DOHH2 (cell line): ENCODE measurements around the gene HERC3.

Experiments
- H3F3A ChIP-seq: fragments of 200-600 bp; sonication (generic), shearing (Covaris generic); 2 replicates; pipeline ENCODE4 v1.6.0; 2016; ENCODE audit warnings: antibody characterized with exemption, mild to moderate bottlenecking; ENCODE audit not compliant: control insufficient read depth, insufficient read depth
- H3K27ac ChIP-seq: fragments of 200-600 bp; sonication (generic); 2 replicates; pipeline ENCODE4 v1.5.1; 2014; ENCODE audit warnings: low read depth, mild to moderate bottlenecking, low read length, moderate library complexity
- H3K27me3 ChIP-seq: fragments of 200-600 bp; sonication (generic); 2 replicates; pipeline ENCODE4 v1.6.1; 2014; ENCODE audit warnings: mild to moderate bottlenecking, low read length, mixed read lengths; ENCODE audit not compliant: control insufficient read depth
- H3K36me3 ChIP-seq: fragments of 200-600 bp; sonication (generic); 2 replicates; pipeline ENCODE4 v1.6.1; 2014; ENCODE audit warnings: mild to moderate bottlenecking, low read length, moderate library complexity, mixed read lengths; ENCODE audit not compliant: control insufficient read depth
- H3K4me1 ChIP-seq: fragments of 200-600 bp; sonication (generic); 2 replicates; pipeline ENCODE4 v1.6.1; 2014; ENCODE audit warnings: mild to moderate bottlenecking, low read length, mixed read lengths; ENCODE audit not compliant: control insufficient read depth
- H3K4me2 ChIP-seq: fragments of 200-600 bp; sonication (generic); 2 replicates; pipeline ENCODE4 v1.6.0; 2014; ENCODE audit warnings: mild to moderate bottlenecking, low read length, moderate library complexity
- H3K4me3 ChIP-seq: fragments of 200-600 bp; sonication (generic); 2 replicates; pipeline ENCODE4 v1.5.1; 2014; ENCODE audit warnings: mild to moderate bottlenecking, low read length, mixed read lengths
- H3K79me2 ChIP-seq: fragments of 200-600 bp; sonication (generic); 2 replicates; pipeline ENCODE4 v1.6.1; 2014; ENCODE audit warnings: mild to moderate bottlenecking, low read length, mixed read lengths; ENCODE audit not compliant: control insufficient read depth
- H3K9me2 ChIP-seq: fragments of 200-600 bp; sonication (generic); replicated peaks from 2 replicates; pipeline ENCODE4 v1.6.1; 2014; ENCODE audit warnings: mild to moderate bottlenecking, low read length, mixed read lengths; ENCODE audit not compliant: control insufficient read depth
- H3K9me3 ChIP-seq: fragments of 200-600 bp; sonication (generic); 2 replicates; pipeline ENCODE4 v1.6.1; 2014; ENCODE audit warnings: antibody characterized with exemption, low read length, mixed read lengths; ENCODE audit not compliant: control insufficient read depth, insufficient read depth
- H4K20me1 ChIP-seq: fragments of 200-600 bp; sonication (generic); 2 replicates; pipeline ENCODE4 v1.6.0; 2014; ENCODE audit warnings: low read depth, mild to moderate bottlenecking, antibody characterized with exemption, low read length, moderate library complexity; ENCODE audit not compliant: control insufficient read depth, insufficient read depth
- EZH2phosphoT487 ChIP-seq: fragments of 200-600 bp; sonication (generic); IDR thresholded peaks from 2 replicates; pipeline ENCODE4 v1.6.1; 2017; ENCODE audit warnings: borderline replicate concordance, mild to moderate bottlenecking, antibody characterized with exemption, low read length, moderate library complexity, mixed read lengths
- TF ChIP-seq, protein P1 (sequence below): fragments of 200-600 bp; sonication (generic); IDR thresholded peaks from one replicate; pipeline ENCODE4 v1.5.1; 2014; ENCODE audit warnings: antibody characterized with exemption, mild to moderate bottlenecking, low read depth, low read length; ENCODE audit not compliant: poor library complexity, severe bottlenecking

HERC3 gene

DNA sequence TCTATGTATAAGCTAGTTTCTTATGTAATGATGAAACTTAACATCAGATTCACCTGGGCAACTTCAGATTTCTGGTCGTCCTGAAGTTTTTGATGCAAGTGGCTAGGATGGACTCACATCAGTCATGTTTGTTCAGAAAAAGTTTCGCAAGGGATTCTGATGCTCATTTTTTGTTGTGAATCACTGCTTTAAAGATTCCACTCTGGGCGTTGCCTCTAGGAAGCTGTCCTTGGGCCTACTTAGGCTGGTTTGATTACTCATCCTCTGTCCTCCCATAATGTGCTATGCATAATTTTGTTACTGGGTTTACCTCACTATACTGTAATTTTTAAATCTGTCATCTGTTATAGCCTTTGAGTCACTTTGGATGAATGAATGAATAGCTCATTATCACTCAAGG is 30.8 kb downstream of the HERC3 start:
- H4K20me1 ChIP-seq: no peaks in the 10 kb centered on the region
- H3K4me1 ChIP-seq: peaks cover 28% of the 10 kb centered on the region
- H3K27me3 ChIP-seq: no peaks in the 10 kb centered on the region
- H3K9me2 ChIP-seq: no peaks in the 10 kb centered on the region
- no peak overlapping the region for H3K27ac ChIP-seq
- H3K36me3 ChIP-seq: no peaks in the 10 kb centered on the region
- H3K4me3 ChIP-seq: no peak overlapping the region
- H3K79me2 ChIP-seq: no peaks in the 10 kb centered on the region
- no peak overlapping the region for H3K4me2 ChIP-seq
- no peaks in the 10 kb centered on the region for H3F3A ChIP-seq
- H3K9me3 ChIP-seq: no peaks in the 10 kb centered on the region
- TF ChIP-seq EZH2phosphoT487: no peak
- TF ChIP-seq, protein P1, sequence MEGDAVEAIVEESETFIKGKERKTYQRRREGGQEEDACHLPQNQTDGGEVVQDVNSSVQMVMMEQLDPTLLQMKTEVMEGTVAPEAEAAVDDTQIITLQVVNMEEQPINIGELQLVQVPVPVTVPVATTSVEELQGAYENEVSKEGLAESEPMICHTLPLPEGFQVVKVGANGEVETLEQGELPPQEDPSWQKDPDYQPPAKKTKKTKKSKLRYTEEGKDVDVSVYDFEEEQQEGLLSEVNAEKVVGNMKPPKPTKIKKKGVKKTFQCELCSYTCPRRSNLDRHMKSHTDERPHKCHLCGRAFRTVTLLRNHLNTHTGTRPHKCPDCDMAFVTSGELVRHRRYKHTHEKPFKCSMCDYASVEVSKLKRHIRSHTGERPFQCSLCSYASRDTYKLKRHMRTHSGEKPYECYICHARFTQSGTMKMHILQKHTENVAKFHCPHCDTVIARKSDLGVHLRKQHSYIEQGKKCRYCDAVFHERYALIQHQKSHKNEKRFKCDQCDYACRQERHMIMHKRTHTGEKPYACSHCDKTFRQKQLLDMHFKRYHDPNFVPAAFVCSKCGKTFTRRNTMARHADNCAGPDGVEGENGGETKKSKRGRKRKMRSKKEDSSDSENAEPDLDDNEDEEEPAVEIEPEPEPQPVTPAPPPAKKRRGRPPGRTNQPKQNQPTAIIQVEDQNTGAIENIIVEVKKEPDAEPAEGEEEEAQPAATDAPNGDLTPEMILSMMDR: no peak

DNA sequence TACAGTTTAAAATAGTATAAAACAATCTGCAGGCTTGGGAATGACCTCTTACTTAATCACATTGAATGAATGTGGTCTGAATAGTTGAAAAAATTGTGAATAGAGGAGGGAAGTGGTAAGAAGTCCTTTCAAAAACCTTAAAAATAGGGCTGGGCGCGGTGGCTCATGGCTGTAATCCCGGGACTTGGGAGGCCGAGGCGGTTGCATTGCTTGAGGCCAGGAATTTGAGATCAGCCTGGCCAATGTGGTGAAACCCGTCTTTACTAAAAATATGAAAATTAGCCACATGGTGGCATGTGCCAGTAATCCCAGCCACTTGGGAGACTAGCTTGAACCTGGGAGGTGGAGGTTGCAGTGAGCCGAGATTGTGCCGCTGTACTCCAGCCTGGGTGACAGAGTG is 36.5 kb downstream of the HERC3 start:
- H4K20me1 ChIP-seq: no peaks in the 10 kb centered on the region
- TF ChIP-seq, protein P1: no peak
- TF ChIP-seq EZH2phosphoT487: no peak

DNA sequence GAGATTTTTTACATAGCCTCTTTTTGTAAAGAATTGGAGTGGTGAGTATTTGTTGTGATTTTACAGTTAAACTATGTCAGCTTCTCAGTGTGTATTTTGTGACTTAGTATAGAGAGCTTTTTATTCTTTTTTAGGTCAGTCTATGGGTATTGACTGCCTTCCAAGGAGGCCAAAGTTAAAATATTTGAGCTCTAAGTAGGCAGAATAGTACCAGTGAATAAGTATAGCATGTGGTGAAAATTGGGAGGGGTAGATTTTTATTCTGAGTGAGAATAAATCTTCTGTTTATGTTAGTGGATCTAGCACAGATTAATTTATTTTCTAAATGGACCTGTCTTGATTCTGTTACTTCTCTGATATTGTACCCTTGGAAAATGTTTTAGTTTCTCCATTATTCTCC is 37.5 kb downstream of the HERC3 start:
- H3K4me3 ChIP-seq: no peak overlapping the region
- H3K27ac ChIP-seq: no peak overlapping the region
- H3K4me2 ChIP-seq: no peak overlapping the region
- no peaks in the 10 kb centered on the region for H4K20me1 ChIP-seq
- no peaks in the 10 kb centered on the region for H3K27me3 ChIP-seq
- H3K4me1 ChIP-seq: peaks cover 12% of the 10 kb centered on the region
- no peaks in the 10 kb centered on the region for H3K79me2 ChIP-seq
- no peak for TF ChIP-seq EZH2phosphoT487
- TF ChIP-seq, protein P1: no peak
- no peaks in the 10 kb centered on the region; the same call in 1 of the 2 replicates for H3K9me3 ChIP-seq
- no peaks in the 10 kb centered on the region for H3K36me3 ChIP-seq
- no peaks in the 10 kb centered on the region for H3F3A ChIP-seq
- no peaks in the 10 kb centered on the region for H3K9me2 ChIP-seq

More for the DNA sequence above, 36.5 kb downstream of the HERC3 start:
- H3K9me2 ChIP-seq: no peaks in the 10 kb centered on the region
- no peaks in the 10 kb centered on the region for H3F3A ChIP-seq
- no peaks in the 10 kb centered on the region for H3K36me3 ChIP-seq
- no peaks in the 10 kb centered on the region for H3K79me2 ChIP-seq
- H3K27ac ChIP-seq: no peak overlapping the region
- no peaks in the 10 kb centered on the region for H3K27me3 ChIP-seq
- no peak overlapping the region for H3K4me2 ChIP-seq
- peaks cover 12% of the 10 kb centered on the region for H3K4me1 ChIP-seq
- H3K4me3 ChIP-seq: no peak overlapping the region
- no peaks in the 10 kb centered on the region for H3K9me3 ChIP-seq

DNA sequence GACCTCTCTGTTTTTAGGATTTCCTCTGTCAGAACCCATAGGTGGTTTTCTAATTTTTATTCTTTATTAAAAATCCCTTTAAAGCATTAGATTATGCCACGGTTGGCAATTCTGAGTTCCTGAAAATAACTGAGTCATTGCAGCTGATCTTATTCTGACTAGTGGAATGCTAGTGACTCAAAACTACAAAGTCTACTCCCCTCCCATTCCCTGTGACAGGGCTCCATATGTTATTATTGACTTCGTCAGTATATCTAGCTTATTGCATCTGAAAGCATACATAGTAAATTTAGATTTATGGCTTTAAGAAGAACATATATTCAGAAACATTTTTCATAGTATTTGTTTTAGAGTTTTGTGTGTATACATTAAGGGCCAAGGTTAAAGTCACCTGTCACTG is 38.5 kb downstream of the HERC3 start:
- no peak for TF ChIP-seq EZH2phosphoT487
- TF ChIP-seq, protein P1: no peak
- no peak overlapping the region for H3K4me3 ChIP-seq
- H3K36me3 ChIP-seq: no peaks in the 10 kb centered on the region
- H3K27me3 ChIP-seq: no peaks in the 10 kb centered on the region
- H3K79me2 ChIP-seq: no peaks in the 10 kb centered on the region
- no peak overlapping the region for H3K4me2 ChIP-seq
- H3K9me3 ChIP-seq: no peaks in the 10 kb centered on the region; the same call in 1 of the 2 replicates
- peaks cover 12% of the 10 kb centered on the region for H3K4me1 ChIP-seq
- no peaks in the 10 kb centered on the region for H3F3A ChIP-seq
- no peak overlapping the region for H3K27ac ChIP-seq
- H3K9me2 ChIP-seq: no peaks in the 10 kb centered on the region
- no peaks in the 10 kb centered on the region for H4K20me1 ChIP-seq
